GM12872 (cell line): ENCODE data around the gene BCL2L11.

Experiments
- CTCF ChIP-seq: IDR thresholded peaks from 3 replicates; pipeline ENCODE4 v1.5.1; 2011; ENCODE audit warnings: low read depth, mild to moderate bottlenecking, low read length, moderate library complexity; ENCODE audit not compliant: insufficient read depth

Gene BCL2L11

GRCh38 chr2:111126581-111126980, 5.9 kb downstream of the BCL2L11 start:
- TF ChIP-seq CTCF = no peak

- TF ChIP-seq CTCF = no peak
These were observed 6.6 kb downstream of the BCL2L11 start for GRCh38 chr2:111127351-111127750.

GRCh38 chr2:111128096-111128495, 7.4 kb downstream of the BCL2L11 start:
- no peak for TF ChIP-seq CTCF

- TF ChIP-seq CTCF = no peak
These were observed 12.9 kb downstream of the BCL2L11 start for GRCh38 chr2:111133603-111134002.

- TF ChIP-seq CTCF = no peak
These were observed 13.3 kb downstream of the BCL2L11 start for GRCh38 chr2:111134055-111134454.

GRCh38 chr2:111135237-111135909, 14.7 kb downstream of the BCL2L11 start:
- no peak for TF ChIP-seq CTCF

- TF ChIP-seq CTCF = peak; percentile 22; the same call in 1 of the 3 replicates
These were observed 15.2 kb downstream of the BCL2L11 start for GRCh38 chr2:111135910-111136297.
